ENCODE data around the gene TMPRSS12.
"Not testable (repeated sequence)": the region's sequence is repeated elsewhere in the genome, so short reads cannot be mapped to it uniquely, and the experiment has no call there.

Gene TMPRSS12

DNA sequence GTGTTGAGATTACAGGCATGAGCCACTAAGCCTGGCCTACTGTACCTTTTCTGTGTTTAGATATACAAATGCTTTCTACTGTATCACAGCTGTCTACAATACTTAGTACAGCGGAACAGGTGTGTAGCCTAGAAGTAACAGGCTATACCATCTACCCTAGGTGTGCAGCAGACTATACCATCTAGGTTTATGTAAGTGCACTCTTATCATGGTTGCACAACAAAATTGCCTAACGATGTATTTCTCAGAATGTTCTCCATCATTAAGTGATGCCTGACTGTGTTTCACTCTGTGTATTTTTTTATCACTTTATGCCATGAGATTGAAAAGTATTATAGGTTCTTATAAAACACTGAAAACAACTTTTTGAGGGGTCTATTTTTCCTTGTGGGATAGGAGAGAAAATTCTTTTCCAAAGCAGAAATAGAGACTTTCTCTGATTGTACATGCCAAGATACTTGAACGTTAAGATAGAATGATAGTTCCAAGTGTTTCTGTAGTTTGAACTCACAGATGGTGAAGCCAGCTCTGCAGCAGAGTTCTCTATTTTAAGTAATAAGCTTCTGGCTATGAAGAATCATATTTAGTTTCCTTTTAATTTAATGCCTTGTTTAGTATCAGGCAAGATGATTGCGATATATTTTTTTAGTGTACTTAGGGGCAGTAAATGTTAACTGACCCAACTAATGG lies 17.0 kb downstream of the TMPRSS12 start:
- DNase-seq, result no peak

DNA sequence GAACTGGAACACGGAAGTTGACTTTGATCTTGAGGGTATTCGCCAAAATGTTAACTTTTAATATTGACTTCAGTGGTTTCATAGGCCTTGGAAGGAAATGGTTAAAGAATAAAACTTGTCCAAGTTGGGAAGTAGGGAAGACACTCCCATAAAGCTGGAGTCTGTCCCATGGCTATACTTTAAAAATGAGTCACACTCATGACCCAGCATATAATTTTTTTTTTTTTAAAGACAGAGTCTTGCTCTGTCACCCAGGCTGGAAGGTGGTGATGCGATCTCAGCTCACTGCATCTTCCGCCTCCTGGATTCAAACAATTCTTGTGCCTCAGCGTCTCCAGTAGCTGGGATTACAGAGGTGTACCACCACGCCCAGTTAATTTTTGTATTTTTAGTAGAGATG lies 19.6 kb downstream of the TMPRSS12 start:
- DNase-seq, result no peak

DNA sequence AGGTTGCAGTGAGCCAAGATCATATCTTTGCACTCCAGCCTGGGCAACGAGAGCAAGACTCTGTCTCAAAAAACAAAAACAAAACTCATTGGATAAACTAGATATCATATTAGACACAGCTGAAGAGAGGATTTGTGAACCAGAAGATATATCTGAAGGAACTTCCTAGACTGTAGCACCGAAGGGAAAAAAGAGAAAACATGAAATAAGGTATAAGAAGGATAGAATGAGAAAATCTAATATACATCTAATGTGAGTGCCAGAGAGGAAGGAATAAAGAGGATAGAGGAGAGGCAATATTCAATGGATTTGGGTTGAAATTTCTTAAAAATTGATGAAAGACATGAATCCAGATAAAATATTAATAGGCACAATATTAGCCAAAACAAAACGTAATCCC lies 22.5 kb downstream of the TMPRSS12 start:
- no peak for DNase-seq

DNA sequence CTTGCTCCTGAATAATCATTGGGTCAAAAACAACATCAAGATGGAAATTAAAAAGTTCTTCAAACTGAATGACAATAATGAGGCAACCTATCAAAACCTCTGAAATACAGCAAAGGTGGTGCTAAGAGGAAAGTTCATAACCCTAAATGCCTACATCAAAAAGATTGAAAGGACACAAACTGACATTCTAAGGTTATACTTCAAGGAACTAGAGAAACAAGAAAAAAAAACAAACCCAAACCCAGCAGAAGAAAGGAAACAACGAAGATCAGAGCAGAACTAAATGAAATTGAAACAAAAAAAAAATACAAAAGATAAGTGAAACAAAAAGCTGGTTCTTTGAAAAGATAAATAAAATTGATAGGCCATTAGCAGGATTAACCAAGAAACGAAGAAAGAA lies 26.2 kb downstream of the TMPRSS12 start:
- DNase-seq, result not testable (repeated sequence)

DNA sequence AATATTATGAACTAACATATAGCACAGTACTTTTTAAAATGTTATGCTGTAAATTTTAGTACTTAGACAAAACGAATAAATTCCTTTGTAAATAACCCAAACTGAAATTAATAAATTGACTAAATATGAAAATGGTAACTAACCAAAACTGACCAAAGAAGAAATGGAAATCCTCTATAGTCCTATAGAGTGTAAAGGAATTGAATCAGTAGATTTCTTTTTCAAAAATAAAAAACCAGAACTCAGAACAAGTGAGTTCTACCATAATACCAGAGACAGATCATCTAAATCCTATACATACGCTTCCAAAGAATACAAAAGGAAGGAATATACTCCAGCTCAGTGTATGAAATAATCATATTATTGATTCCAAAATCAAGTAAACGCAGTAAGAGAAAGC lies 39.8 kb downstream of the TMPRSS12 start:
- DNase-seq, result no peak

DNA sequence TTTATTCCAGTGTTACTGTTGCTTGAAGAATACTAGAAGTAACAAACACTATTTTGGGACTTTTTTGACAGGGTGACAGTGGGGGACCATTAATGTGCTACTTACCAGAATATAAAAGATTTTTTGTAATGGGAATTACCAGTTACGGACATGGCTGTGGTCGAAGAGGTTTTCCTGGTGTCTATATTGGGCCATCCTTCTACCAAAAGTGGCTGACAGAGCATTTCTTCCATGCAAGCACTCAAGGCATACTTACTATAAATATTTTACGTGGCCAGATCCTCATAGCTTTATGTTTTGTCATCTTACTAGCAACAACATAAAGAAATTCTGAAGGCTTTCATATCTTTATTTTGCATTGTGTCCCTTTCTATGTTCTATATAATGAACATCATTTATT lies 44.5 kb downstream of the TMPRSS12 start:
- no peak for DNase-seq

DNA sequence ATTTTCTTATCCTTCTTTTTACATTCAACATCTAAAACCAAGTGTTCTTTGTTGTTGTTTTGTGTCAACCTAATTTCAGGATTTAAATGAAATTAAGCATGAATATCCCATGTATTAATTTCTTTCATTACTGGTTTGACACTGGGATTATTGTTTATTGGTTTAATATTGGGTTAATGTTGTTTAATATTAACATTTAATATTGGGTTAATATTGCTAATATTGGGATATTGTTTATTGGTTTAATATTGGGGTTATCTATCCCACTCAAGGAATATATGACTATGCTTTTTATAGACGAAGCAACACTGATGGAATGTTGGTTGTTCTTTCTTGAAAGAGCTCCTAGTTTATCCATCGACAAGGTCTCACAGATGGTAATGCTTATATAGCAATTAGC lies 45.9 kb downstream of the TMPRSS12 start:
- no peak for DNase-seq

DNA sequence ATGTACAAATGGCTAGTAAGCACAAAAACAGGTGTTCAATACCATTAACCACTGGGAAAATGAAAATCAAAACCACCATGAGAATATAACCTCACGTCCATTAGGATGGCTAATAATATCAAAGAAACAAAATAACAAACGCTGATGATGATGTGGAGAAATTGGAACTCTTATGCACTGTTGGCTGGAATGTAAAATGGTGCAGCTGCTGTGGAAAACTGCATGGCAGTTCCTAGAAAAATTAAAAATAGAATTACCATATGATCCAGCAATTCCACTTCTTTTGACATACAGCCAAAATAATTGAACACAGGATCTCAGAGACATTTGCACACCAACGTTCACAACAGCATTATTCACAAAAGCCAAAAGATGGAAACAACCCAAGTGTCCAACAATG lies 51.5 kb downstream of the TMPRSS12 start:
- DNase-seq, result no peak

DNA sequence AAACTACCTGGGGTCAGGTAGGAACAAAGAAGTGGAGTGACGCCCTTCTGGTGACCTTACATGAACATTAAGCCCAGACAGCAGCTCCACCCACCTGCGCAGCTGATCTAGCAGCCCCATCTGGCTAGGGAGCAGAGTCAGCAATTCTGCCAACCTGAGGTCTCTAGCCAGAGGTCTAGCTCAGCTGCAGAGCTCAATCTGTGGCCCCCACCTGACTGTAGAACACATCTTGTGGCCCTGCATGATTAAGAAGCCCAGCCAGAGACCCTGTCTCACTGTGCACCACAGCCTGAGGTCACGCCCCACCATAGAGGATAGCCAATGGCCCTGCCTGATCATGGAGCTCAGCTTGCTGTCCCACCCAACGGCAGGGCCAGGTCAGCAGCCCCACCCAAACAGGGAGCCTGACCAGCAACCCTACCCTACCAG lies 59.0 kb downstream of the TMPRSS12 start:
- no peak for DNase-seq

DNA sequence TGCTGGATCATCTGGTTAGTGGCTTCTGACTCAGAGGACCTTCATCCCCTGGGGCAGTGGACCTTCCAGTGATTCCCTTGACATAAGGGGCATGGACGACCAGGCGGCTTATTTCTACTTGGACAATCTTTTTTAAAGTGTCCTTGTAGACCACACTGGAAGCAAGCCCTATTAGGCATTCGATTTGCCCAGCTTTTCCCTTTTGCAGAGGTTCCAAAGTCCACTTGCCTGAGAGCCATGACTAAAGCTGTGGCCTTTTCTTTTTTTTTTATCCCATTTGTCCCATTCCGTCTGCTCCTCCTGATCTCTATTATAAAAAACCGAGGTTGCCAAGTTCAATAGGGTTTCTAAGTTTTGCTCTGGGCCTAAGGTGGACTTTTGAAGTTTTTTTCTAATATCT lies 65.8 kb downstream of the TMPRSS12 start:
- DNase-seq, result not testable (repeated sequence)

DNA sequence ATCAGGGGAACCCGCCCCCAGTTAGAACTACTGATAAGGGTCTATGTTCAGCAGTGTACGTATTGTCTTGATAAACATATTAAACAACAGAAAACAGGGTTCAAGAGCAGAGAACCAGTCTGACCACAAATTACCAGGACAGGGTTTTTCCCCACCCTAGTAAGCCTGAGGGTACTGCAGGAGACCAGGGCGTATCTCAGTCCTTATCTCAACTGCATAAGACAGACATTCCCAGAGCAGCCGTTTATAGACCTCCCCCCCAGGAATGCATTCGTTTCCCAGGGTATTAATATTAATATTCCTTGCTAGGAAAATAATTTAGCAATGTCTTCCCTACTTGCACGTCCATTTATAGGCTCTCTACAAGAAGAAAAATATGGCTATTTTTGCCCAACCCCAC lies 69.6 kb downstream of the TMPRSS12 start:
- DNase-seq, result not testable (repeated sequence)

DNA sequence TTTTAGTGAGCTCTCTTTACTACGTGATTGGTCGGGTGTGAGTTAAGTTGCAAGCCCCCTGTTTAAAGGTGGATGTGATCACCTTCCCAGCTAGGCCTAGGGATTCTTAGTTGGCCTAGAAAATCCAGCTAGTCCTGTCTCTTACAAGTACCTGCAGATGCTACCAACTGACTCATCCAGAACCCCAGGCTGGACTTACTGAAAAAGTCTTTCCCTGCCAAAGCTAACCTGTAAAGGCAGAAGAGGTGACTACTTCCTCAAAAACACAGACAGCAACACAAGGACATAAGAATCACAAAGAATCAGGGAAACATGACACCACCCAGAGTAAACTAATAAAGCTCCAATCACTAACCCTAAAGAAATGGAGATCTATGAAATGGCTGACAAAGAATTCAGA lies 70.5 kb downstream of the TMPRSS12 start:
- no peak for DNase-seq

DNA sequence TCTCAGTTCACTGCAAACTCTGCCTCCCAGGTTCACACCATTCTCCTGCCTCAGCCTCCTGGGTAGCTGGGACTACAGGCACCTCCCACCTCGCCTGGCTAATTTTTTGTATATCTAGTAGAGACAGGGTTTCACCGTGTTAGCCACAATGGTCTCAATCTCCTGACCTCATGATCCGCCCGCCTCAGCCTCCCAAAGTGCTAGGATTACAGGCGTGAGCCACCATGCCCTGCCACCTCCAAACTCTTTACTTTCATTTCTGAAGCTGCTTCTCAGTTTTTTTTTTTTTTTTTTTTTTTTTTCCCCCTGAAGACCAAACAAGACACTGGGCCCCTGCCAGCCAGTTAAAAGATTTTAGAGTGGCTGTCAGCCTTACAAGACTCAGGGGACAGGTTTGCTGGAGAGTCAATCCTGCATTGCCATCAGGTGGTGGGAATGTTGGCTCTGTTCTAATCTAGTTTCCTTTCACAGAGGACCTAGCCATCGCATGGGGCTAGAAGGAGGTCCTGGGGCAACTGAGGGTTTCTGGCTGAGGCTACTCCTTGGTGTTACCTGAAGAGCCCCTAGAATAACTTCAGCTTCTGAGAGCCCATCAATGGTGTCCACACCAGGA lies 72.3 kb downstream of the TMPRSS12 start:
- DNase-seq, result no peak

DNA sequence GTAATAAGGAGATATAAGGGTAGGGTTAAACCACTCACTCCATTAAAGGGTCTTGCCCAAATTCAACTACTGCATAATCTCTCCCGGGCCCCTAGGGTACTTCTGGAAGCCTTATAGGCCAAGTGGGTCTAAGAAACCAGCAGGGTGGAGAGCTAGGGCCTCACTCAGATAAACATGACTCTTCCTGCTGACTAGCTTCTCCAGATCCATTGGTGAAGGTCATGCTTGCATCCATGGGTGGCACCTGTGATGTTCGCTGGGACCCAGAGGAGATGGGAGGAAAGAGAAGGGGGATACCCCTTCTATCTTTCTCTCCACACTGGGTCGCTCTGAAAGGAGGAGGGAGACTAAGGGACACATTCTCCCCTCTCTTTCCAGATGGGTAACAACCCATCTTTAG lies 73.6 kb downstream of the TMPRSS12 start:
- no peak for DNase-seq

DNA sequence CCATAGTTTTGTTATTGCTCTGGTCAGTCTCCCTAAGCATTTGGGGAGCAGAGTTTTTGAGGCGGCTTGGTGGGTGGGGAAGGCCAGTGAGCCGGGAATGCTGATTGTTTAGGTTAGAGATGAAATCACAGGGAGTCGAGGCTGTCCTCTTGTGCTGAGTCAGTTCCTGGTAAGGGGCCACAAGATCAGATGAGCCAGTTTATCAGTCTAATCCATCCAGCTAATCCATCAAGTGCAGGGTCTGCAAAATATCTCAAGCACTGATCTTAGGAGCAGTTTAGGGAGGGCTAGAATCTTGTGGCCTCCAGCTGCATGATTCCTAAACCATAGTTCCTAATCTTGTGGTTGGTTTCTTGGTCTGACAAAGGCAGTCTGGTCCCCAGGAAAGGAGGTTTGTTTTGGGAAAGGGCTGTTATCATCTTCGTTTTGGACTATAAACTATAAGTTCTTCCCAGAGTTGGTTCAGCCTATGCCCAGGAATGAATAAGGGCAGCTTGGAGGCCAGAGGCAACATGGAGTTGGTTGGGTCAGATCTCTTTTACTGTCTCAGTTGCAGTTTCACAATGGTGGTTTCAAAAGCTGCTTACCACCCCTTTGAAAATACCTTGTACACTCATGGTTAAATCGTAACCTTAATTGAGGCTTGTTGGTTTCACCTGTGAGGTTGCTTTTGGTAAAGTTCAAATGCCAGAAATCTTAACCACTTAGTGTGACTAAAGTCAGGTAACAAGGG lies 76.0 kb downstream of the TMPRSS12 start:
- DNase-seq, result no peak

DNA sequence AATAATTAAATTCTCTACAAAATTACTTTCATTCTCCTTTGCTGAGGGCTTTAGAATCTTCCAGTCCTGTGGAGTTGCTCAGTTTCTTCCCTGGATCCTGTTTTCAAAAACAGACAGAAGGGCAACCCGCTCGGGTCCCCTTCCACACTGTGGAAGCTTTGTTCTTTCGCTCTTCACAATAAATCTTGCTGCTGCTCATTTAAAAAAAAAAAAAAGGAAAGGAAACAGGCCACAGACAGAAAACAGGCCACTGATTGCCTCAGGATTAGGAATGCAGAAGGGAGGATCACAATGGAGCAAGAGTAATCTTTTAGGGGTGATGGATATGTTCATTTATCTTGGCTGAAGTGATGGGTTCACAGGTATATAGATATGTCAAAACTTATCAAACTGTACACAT lies 80.1 kb downstream of the TMPRSS12 start:
- DNase-seq, result no peak

DNA sequence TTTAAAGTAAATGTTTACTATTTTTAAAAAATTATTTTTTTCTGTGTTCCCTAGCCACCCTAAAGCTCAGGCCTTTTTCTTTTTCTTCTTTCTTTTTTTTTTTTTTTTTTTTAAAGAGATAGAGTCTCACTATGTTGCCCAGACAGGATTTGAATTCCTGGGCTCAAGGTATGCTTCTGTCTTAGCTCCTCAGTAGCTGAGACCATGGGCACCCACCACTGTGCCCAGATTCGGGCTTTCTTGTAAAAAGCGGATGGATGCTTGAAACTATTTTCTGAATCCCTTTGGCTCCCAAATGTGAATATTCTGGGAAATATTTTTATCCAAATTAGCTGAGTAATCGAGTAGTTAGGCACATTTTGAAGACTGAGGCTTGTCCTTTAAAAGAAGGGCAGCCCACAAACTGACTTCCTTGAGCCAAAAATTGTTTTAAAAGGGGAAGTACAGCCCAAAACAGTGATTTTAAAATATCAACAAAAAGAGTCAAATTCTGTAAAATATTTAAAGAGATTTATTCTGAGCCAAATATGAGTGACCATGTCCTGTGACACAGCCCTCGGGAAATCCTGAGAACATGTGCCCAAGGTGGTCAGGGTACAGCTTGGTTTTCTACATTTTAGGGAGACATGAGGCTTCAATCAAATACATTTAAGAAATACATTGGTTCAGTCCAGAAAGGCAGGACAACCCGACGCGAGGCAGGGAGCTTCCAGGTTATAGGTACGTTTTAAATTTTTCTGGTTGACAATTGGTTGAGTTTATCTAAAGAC lies 80.8 kb downstream of the TMPRSS12 start:
- no peak for DNase-seq

DNA sequence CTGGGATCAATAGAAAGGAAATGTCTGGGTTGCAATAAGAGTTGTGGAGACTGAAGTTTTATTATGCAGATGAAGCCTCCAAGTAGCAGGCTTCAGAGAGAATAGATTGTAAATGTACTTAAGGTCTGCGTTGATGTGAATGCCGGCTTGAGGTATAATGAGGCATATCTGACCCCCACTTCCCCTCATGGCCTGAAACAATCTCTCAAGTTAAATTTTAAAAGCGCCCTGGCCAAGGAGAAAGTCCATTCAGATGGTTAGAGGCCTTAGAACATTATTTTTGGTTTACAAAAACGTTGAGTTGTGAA lies 81.4 kb downstream of the TMPRSS12 start:
- no peak for DNase-seq

DNA sequence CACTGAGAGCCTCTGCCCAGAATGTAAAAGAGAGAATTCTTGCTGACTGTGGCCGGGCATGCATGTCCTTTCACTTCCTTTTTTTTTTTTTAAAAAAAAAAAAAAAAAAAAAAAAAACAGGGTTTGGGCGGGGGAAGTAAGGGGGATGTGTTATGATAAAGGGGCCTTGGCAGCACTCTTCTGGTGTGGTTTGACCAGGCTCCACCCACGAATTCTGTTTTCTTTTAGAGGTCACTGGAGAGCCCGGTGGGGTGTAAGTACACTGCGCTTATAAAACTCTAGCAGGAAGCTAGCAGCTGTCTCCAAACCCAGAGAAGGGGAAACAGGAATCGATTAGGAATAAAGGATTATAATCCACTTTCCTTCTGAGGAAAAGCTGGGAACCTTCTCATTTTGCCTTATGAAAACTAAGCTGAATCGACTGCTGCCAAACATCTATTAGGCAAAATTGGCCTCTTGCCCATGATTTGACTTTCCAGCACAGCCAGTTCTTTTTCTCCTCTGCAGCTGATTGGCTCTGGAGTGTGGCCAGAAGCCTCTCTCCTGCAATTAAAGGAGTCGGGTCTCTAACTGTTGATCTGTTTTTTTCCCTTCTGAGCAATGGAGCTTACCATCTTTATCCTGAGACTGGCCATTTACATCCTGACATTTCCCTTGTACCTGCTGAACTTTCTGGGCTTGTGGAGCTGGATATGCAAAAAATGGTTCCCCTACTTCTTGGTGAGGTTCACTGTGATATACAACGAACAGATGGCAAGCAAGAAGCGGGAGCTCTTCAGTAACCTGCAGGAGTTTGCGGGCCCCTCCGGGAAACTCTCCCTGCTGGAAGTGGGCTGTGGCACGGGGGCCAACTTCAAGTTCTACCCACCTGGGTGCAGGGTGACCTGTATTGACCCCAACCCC lies 82.0 kb downstream of the TMPRSS12 start:
- no peak for DNase-seq

DNA sequence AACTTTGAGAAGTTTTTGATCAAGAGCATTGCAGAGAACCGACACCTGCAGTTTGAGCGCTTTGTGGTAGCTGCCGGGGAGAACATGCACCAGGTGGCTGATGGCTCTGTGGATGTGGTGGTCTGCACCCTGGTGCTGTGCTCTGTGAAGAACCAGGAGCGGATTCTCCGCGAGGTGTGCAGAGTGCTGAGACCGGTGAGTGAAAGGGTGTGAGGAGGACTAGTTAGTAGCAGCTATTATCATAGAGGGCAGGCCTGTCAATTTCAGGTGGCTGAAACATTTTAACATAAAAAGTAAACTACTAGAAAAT lies 82.6 kb downstream of the TMPRSS12 start:
- no peak for DNase-seq

DNA sequence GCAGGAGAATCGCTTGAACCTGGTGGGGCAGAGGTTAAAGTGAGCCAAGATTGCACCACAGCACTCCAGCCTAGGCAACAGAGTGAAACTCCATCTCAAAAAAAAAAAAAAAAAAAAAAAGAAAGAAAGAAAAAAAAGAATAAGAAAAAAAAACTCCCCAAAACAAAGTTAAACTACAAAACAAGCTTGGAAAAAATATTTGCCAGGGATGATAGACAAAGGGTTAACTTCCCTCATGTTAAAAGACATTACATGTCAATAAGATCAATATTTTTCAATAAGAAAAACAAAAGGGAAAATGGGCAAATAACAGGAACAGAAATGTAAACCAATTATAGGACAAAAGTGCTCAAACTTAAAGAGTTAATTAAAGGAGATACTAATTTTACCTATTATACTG lies 83.2 kb downstream of the TMPRSS12 start:
- DNase-seq, result no peak

DNA sequence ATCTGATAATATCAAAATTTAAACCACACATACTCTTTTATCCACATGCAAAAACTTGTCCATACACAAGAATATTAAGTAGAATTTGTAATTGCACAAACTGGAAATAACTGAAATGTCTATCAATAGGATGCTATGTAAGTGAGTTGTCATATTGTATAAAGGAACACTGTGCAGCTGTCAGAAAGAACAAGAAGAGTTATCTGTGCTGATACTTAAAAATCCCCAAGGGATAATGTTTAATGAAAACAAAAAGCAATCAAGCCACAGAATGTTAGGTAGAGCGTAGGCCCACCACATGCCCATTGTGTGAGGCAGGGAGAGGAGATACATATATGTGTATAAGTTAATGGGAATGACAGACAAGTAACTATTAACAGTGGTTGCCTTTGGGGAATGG lies 83.7 kb downstream of the TMPRSS12 start:
- no peak for DNase-seq

DNA sequence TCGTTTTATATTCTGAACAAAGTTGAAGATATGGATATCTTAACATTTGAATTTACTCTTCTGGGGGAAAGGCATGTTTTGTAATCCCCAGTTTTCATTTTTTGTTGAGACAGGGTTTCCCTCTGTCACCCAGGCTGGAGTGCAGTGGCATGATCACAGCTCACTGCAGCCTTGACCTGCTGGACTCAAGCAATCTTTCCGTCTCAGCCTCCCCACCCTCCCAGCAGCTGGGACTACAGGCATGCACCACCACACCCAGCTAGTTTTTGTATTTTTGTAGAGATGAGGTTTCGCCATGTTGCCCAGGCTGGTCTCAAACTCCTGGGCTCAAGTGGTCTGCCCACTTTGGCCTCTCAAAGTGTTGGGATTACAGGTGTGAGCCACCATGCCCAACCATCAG lies 84.2 kb downstream of the TMPRSS12 start:
- not testable (repeated sequence) for DNase-seq
